OCI-LY1 (cell line): ENCODE results near the gene LCOR.
"Not testable (repeated sequence)": the region's sequence is repeated elsewhere in the genome, so short reads cannot be mapped to it uniquely, and the experiment has no call there.

Source experiments
- H2AFZ ChIP-seq: fragments of 200-600 bp; sonication (generic), shearing (Covaris generic); 2 replicates; pipeline ENCODE4 v1.6.0; 2014; ENCODE audit warnings: antibody characterized with exemption, mild to moderate bottlenecking, low read length
- H3F3A ChIP-seq: fragments of 200-600 bp; sonication (generic), shearing (Covaris generic); 2 replicates; pipeline ENCODE4 v1.6.0; 2014; ENCODE audit warnings: mild to moderate bottlenecking, antibody characterized with exemption, low read length, moderate library complexity; ENCODE audit not compliant: insufficient read depth
- H3K27ac ChIP-seq: fragments of 200-600 bp; sonication (generic); 2 replicates; pipeline ENCODE4 v1.5.1; 2014; ENCODE audit warnings: low read length, mixed run types, mild to moderate bottlenecking, low read depth; ENCODE audit not compliant: poor library complexity, severe bottlenecking
- H3K27me3 ChIP-seq: fragments of 200-600 bp; sonication (generic); 2 replicates; pipeline ENCODE4 v1.6.0; 2014; ENCODE audit warnings: antibody characterized with exemption, mild to moderate bottlenecking, low read length, moderate library complexity; ENCODE audit not compliant: insufficient read depth
- H3K36me3 ChIP-seq: fragments of 200-600 bp; sonication (generic); 2 replicates; pipeline ENCODE4 v1.6.1; 2014; ENCODE audit warnings: mild to moderate bottlenecking, antibody characterized with exemption, low read length, moderate library complexity, mixed read lengths; ENCODE audit not compliant: insufficient read depth
- H3K4me1 ChIP-seq: fragments of 200-600 bp; sonication (generic); 2 replicates; pipeline ENCODE4 v1.5.1; 2014; ENCODE audit warnings: mild to moderate bottlenecking, low read length, moderate library complexity; ENCODE audit not compliant: insufficient read depth, severe bottlenecking
- H3K4me2 ChIP-seq: fragments of 200-600 bp; sonication (generic), shearing (Covaris generic); 2 replicates; pipeline ENCODE4 v1.6.1; 2014; ENCODE audit warnings: low read length
- H3K4me3 ChIP-seq: fragments of 200-600 bp; sonication (generic); 2 replicates; pipeline ENCODE4 v1.5.1; 2014; ENCODE audit warnings: low read length, low read depth, mild to moderate bottlenecking, mixed read lengths; ENCODE audit not compliant: poor library complexity, severe bottlenecking
- H3K79me2 ChIP-seq: fragments of 200-600 bp; shearing (Covaris generic); 2 replicates; pipeline ENCODE4 v1.6.1; 2016; ENCODE audit warnings: mixed run types, low read length, mixed read lengths; ENCODE audit not compliant: insufficient read depth
- H3K9ac ChIP-seq: fragments of 200-600 bp; sonication (generic), shearing (Covaris generic); 2 replicates; pipeline ENCODE4 v1.6.1; 2014; ENCODE audit warnings: mild to moderate bottlenecking, low read length, mixed read lengths
- H3K9me2 ChIP-seq: fragments of 200-600 bp; sonication (generic), shearing (Covaris generic); 2 replicates; pipeline ENCODE4 v1.6.1; 2014; ENCODE audit warnings: low read depth, mild to moderate bottlenecking, low read length, mixed read lengths
- H3K9me3 ChIP-seq: fragments of 200-600 bp; shearing (Covaris generic); 2 replicates; pipeline ENCODE4 v1.6.1; 2014; ENCODE audit warnings: low read length, mixed read lengths
- H4K20me1 ChIP-seq: fragments of 200-600 bp; sonication (generic), shearing (Covaris generic); 2 replicates; pipeline ENCODE4 v1.6.0; 2016; ENCODE audit warnings: mild to moderate bottlenecking, low read length; ENCODE audit not compliant: insufficient read depth
- CTCF ChIP-seq: fragments of 200-600 bp; sonication (generic), shearing (Covaris generic); IDR thresholded peaks from 2 replicates; pipeline ENCODE4 v1.5.1; 2017; ENCODE audit warnings: mild to moderate bottlenecking, antibody characterized with exemption, low read length, moderate library complexity, mixed read lengths
- EZH2 ChIP-seq: fragments of 200-600 bp; sonication (generic), shearing (Covaris generic); IDR thresholded peaks from 2 replicates; pipeline ENCODE4 v1.8.0; 2017; ENCODE audit warnings: borderline replicate concordance, mixed run types, mild to moderate bottlenecking, antibody characterized with exemption, low read length, moderate library complexity, mixed read lengths

Gene LCOR

GRCh38 chr10:96803288-96803664, 28.8 kb upstream of the LCOR start:
- TF ChIP-seq CTCF (no peak), EZH2 (no peak)
- H3K36me3 ChIP-seq, result no peaks in the 10 kb centered on the region
- H3K4me1 ChIP-seq, result no peaks in the 10 kb centered on the region
- no peaks in the 10 kb centered on the region for H3K9me3 ChIP-seq
- H3K9ac ChIP-seq, result no peak overlapping the region
- no peak overlapping the region for H3K27ac ChIP-seq
- H3F3A ChIP-seq, result no peaks in the 10 kb centered on the region
- no peaks in the 10 kb centered on the region for H3K9me2 ChIP-seq
- no peaks in the 10 kb centered on the region for H4K20me1 ChIP-seq
- H2AFZ ChIP-seq, result no peak overlapping the region
- no peak overlapping the region for H3K4me2 ChIP-seq
- H3K79me2 ChIP-seq, result no peaks in the 10 kb centered on the region
- H3K4me3 ChIP-seq, result no peak overlapping the region
- H3K27me3 ChIP-seq, result no peaks in the 10 kb centered on the region

GRCh38 chr10:96814264-96814663, 17.8 kb upstream of the LCOR start:
- Histone ChIP-seq H3K4me2 (no peak overlapping the region), H3K4me1 (no peaks in the 10 kb centered on the region), H3K9ac (no peak overlapping the region), H3K27me3 (no peaks in the 10 kb centered on the region), H3K9me2 (no peaks in the 10 kb centered on the region), H3K9me3 (no peaks in the 10 kb centered on the region), H3K4me3 (no peak overlapping the region), H3K27ac (no peak overlapping the region), H2AFZ (no peak overlapping the region), H3K79me2 (no peaks in the 10 kb centered on the region), H3F3A (no peaks in the 10 kb centered on the region), H3K36me3 (no peaks in the 10 kb centered on the region), H4K20me1 (no peaks in the 10 kb centered on the region)
- TF ChIP-seq CTCF (no peak), EZH2 (no peak)

- not testable (repeated sequence) for H3K4me1 ChIP-seq, H3K27ac ChIP-seq, H3K79me2 ChIP-seq, H4K20me1 ChIP-seq, H3F3A ChIP-seq, H3K9me3 ChIP-seq, H3K4me3 ChIP-seq, H2AFZ ChIP-seq, H3K36me3 ChIP-seq, H3K4me2 ChIP-seq, H3K27me3 ChIP-seq, H3K9me2 ChIP-seq, H3K9ac ChIP-seq
These were observed 13.1 kb upstream of the LCOR start for GRCh38 chr10:96818971-96819370.

GRCh38 chr10:96820765-96821164, 11.3 kb upstream of the LCOR start:
- H3K9me3 ChIP-seq, result no peaks in the 10 kb centered on the region
- no peak overlapping the region for H3K4me2 ChIP-seq
- H3K27ac ChIP-seq, result no peak overlapping the region
- H3K9ac ChIP-seq, result no peak overlapping the region
- H3K9me2 ChIP-seq, result no peaks in the 10 kb centered on the region
- H3K4me3 ChIP-seq, result no peak overlapping the region
- no peaks in the 10 kb centered on the region for H3K4me1 ChIP-seq
- H3K79me2 ChIP-seq, result no peaks in the 10 kb centered on the region
- no peaks in the 10 kb centered on the region for H3K36me3 ChIP-seq
- no peaks in the 10 kb centered on the region for H3K27me3 ChIP-seq
- TF ChIP-seq CTCF (no peak), EZH2 (no peak)
- no peak overlapping the region for H2AFZ ChIP-seq
- no peaks in the 10 kb centered on the region for H3F3A ChIP-seq
- H4K20me1 ChIP-seq, result no peaks in the 10 kb centered on the region
